ENCODE measurements around the gene SFRP4. TPM values are rescaled to one million over a fixed set of nuclear protein-coding genes. Genes with fewer than 3 reads are reported as not detected.

SFRP4 gene
- total and polyA plus RNA-seq, 2 of the 8 experiments (the other 6 are each of a cell fraction or from before 2014, with no cell fraction given): 0.03 TPM; not detected in 1

- Histone ChIP-seq H3K9ac (replicated peaks in 1 of 4; ENCODE audit: extremely low read depth in 1 of 4, low read depth in 3 of 4, low read length in 3 of 4) (peak within 1 kb of the TSS; percentile 60 to 84 (median 64)), H3K9me3 (ENCODE audit: insufficient read depth in 2 of 2, low read depth in 1 of 2, low read length in 1 of 2) (no peaks in the 10 kb centered on the region), H2BK5ac (ENCODE audit: low read depth, low read length) (0 out of 2 replicates have a peak within 1 kb of the TSS, but pooled peaks have one; percentile 5), H3K56ac (replicated peaks; ENCODE audit: insufficient read length, low read depth, low read length) (no peak within 1 kb of the TSS), H3K4ac (replicated peaks; ENCODE audit: insufficient read length, low read depth, low read length) (no peak within 1 kb of the TSS), H3K36me3 (ENCODE audit: control insufficient read depth in 2 of 4, insufficient read depth in 4 of 4, low read length in 3 of 4) (no peaks in the 10 kb centered on the region), H3K79me2 (ENCODE audit: control insufficient read depth in 1 of 2, insufficient read depth in 2 of 2, low read length in 2 of 2) (no peaks in the 10 kb centered on the region), H2BK120ac (replicated peaks; ENCODE audit: low read depth, low read length) (no peak within 1 kb of the TSS), H3K4me1 (replicated peaks in 1 of 4; ENCODE audit: control insufficient read depth in 3 of 4, insufficient read depth in 4 of 4, low read length in 3 of 4) (peaks cover 0 to 10% (median 5%) of the 10 kb centered on the region in 4 experiments; a peak in 6 of 7 replicates), H3K4me3 (ENCODE audit: extremely low read depth in 1 of 4, insufficient read depth in 2 of 4, low read depth in 3 of 4, low read length in 4 of 4) (peak within 1 kb of the TSS; percentile 60 to 76 (median 68)), H3K18ac (ENCODE audit: extremely low read depth, low read length) (peak within 1 kb of the TSS; percentile 49; the same call in 1 of the 2 replicates), H3K27ac (ENCODE audit: low read depth, low read length) (no peak within 1 kb of the TSS), H4K8ac (ENCODE audit: extremely low read depth, insufficient read depth, low read length) (peak within 1 kb of the TSS; percentile 95; the same call in 1 of the 2 replicates), H3K79me1 (ENCODE audit: low read depth, low read length) (no peaks in the 10 kb centered on the region), H4K5ac (ENCODE audit: insufficient read length, low read depth, low read length) (no peak within 1 kb of the TSS), H3K27me3 (replicated peaks in 1 of 4; ENCODE audit: control insufficient read depth in 3 of 4, extremely low read depth in 1 of 4, insufficient read depth in 3 of 4, low read length in 3 of 4) (peaks cover 8 to 41% (median 25%) of the 10 kb centered on the region in 4 experiments), H2BK20ac (ENCODE audit: low read length) (no peak within 1 kb of the TSS), H2BK12ac (ENCODE audit: low read depth, low read length) (peak within 1 kb of the TSS; percentile 61), H3K23ac (ENCODE audit: insufficient read length) (no peak within 1 kb of the TSS), H2BK15ac (ENCODE audit: low read length) (peak within 1 kb of the TSS; percentile 82), H2AFZ (ENCODE audit: low read length) (peak within 1 kb of the TSS; percentile 74; the same call in 1 of the 2 replicates), H3K4me2 (ENCODE audit: insufficient read depth in 1 of 2, low read depth in 2 of 2, low read length in 2 of 2) (peak within 1 kb of the TSS; percentile 67 to 90), H4K20me1 (replicated peaks in 1 of 2; ENCODE audit: control insufficient read depth in 1 of 2, insufficient read depth in 2 of 2, low read length in 2 of 2) (peaks cover 0 to 4% of the 10 kb centered on the region in 2 experiments), H3K23me2 (ENCODE audit: low read depth, low read length) (peaks cover 12% of the 10 kb centered on the region; the same call in 1 of the 2 replicates), H3K14ac (ENCODE audit: insufficient read length) (no peak within 1 kb of the TSS), H2AK5ac (ENCODE audit: low read depth, low read length) (no peak within 1 kb of the TSS; the same call in 1 of the 2 replicates), H4K91ac (replicated peaks; ENCODE audit: insufficient read length, low read length) (peak within 1 kb of the TSS; percentile 22)
- POLR2A ChIA-PET (ENCODE audit: partially characterized antibody): no interaction called here
- no peak for FAIRE-seq
- 27% methylated on average over 22 of the region's 22 CpGs; no CpG with 5 or more reads in 1 of the 2 experiments for WGBS, 2 experiments (ENCODE audit: extremely low coverage in 1 of 2, insufficient coverage in 1 of 2, insufficient read length in 1 of 2, insufficient replicate concordance in 2 of 2, low coverage in 1 of 2, low lambda C conversion rate in 2 of 2, missing lambda C conversion rate in 1 of 2)
- no peak for DNase-seq (ENCODE audit: low read depth in 1 of 2, low spot score in 2 of 2)
- CTCF ChIA-PET (ENCODE audit: partially characterized antibody): interaction anchor here (0.7 to 4.1 kb wide), 22 partner anchors 8 to 442 kb away, joined by 3 to 18 read pairs (median 4); no protein-coding TSS in a partner anchor
- no peak for TF ChIP-seq BCL11A (IDR thresholded peaks at IDR 0.05; ENCODE audit: low read depth in 2 of 2, low read length in 2 of 2)
- TF ChIP-seq CTCF (IDR thresholded peaks at IDR 0.05; ENCODE audit: control extremely low read depth in 1 of 3, insufficient read depth in 1 of 3, low read depth in 1 of 3, low read length in 3 of 3): peak in 2 of 3 experiments; percentile 6 to 40; a peak in 2 of 4 replicates
- peak; percentile 51; the same call in 1 of the 2 replicates for TF ChIP-seq POLR2AphosphoS5 (IDR thresholded peaks at IDR 0.05; ENCODE audit: low read depth, low read length)
- TF ChIP-seq TAF1 (IDR thresholded peaks at IDR 0.05; ENCODE audit: low read depth, low read length): peak; percentile 50; the same call in 1 of the 2 replicates
- no peak for TF ChIP-seq CTBP2 (IDR thresholded peaks at IDR 0.05; ENCODE audit: borderline replicate concordance, insufficient read depth, insufficient read length, low read length)
- no peak for TF ChIP-seq TEAD4 (IDR thresholded peaks at IDR 0.05; ENCODE audit: low read depth, low read length)
- no peak for TF ChIP-seq BRCA1 (IDR thresholded peaks at IDR 0.05; ENCODE audit: low read depth, low read length)
- no peak for TF ChIP-seq HDAC2 (IDR thresholded peaks at IDR 0.05; ENCODE audit: borderline replicate concordance in 1 of 2, low read depth in 2 of 2, low read length in 2 of 2)
- no peak; the same call in 1 of the 2 replicates for TF ChIP-seq RBBP5 (IDR thresholded peaks at IDR 0.05; ENCODE audit: borderline replicate concordance, low read depth, low read length)
Observed at GRCh38 chr7:37920305-37920848, 3.8 kb upstream of the SFRP4 start, which contains the start of gene EPDR1. Gene EPDR1, plus strand, starts transcription at chr7:37920640. Its CDS starts 300 bp downstream, at chr7:37920940.

Measured in H1 (cell line).